Lung (tissue), 12 donors: Measurements from ENCODE around the gene KCNG1. TPM values are rescaled to one million over a fixed set of nuclear protein-coding genes. Genes with fewer than 3 reads are reported as not detected.

ENCODE experiments used
- ATAC-seq: fragments of 200-7000 bp; cut with Tn5 transposase; one replicate; pipeline ENCODE4 v1.9.1; 2020; ENCODE audit warnings: moderate number of reproducible peaks; ENCODE audit not compliant: insufficient read depth, low FRiP score
- DNase-seq, 3 donors: peaks; one replicate each; pipeline ENCODE4 v3.0.0-alpha.2; 2013 to 2017
- H3K27ac ChIP-seq, 2 donors: one replicate each; pipeline ENCODE4 v1.5.1; 2013; ENCODE audit warnings: mild to moderate bottlenecking in 2 of 2, moderate library complexity in 2 of 2, control low read depth in 1 of 2, inconsistent platforms in 1 of 2, low read depth in 1 of 2, low read length in 1 of 2
- H3K27me3 ChIP-seq, 3 donors: one replicate each; pipeline ENCODE4 v1.5.1; 2013; ENCODE audit warnings: low read length in 2 of 3; ENCODE audit not compliant: control insufficient read depth in 3 of 3, insufficient read depth in 3 of 3
- H3K36me3 ChIP-seq, 4 donors: one replicate each; pipeline ENCODE4 v1.5.1; 2013; ENCODE audit warnings: low read length in 4 of 4, mild to moderate bottlenecking in 1 of 4, moderate library complexity in 1 of 4; ENCODE audit not compliant: control insufficient read depth in 4 of 4, insufficient read depth in 4 of 4
- H3K4me1 ChIP-seq, 5 donors: one replicate each; pipeline ENCODE4 v1.5.1; 2013; ENCODE audit warnings: low read length in 5 of 5, mild to moderate bottlenecking in 2 of 5, moderate library complexity in 1 of 5; ENCODE audit not compliant: control insufficient read depth in 5 of 5, insufficient read depth in 5 of 5
- H3K4me3 ChIP-seq: one replicate; pipeline ENCODE4 v1.5.1; 2013; ENCODE audit warnings: mild to moderate bottlenecking, control low read depth, moderate library complexity
- H3K9ac ChIP-seq, 2 donors: one replicate each; pipeline ENCODE4 v1.5.1; 2013; ENCODE audit warnings: low read length in 2 of 2, control low read depth in 1 of 2; ENCODE audit not compliant: insufficient read depth in 1 of 2
- H3K9me3 ChIP-seq, 4 donors: one replicate each; pipeline ENCODE4 v1.5.1; 2013; ENCODE audit warnings: low read length in 3 of 4, mild to moderate bottlenecking in 1 of 4, moderate library complexity in 1 of 4; ENCODE audit not compliant: control insufficient read depth in 4 of 4, insufficient read depth in 3 of 4
- WGBS, 2 donors: extraction: QIAGEN DNeasy Blood & Tissue Kit; methylation state at CpG; one replicate each; pipeline ENCODE4 v1.1.7; 2013; 5-methylcytosine and 5-hydroxymethylcytosine counted together
- polyA plus RNA-seq, 2 donors: library from polyadenylated mRNA; stranded (reverse); fragments of 200-250 nt; gene quantifications; one replicate each; pipeline ENCODE4 v1.2.1, GENCODE V29; 2013
- total RNA-seq, 2 donors: library from RNA; depleted of rRNA in 1 of 2; stranded (reverse); fragments of >200 nt in 1 of 2; gene quantifications; one replicate each; pipeline ENCODE4 v1.2.1, GENCODE V29; 2014 to 2021
- TF ChIP-seq, protein P1 (sequence below): IDR thresholded peaks from 2 replicates; pipeline ENCODE4 v1.5.1; 2012; ENCODE audit warnings: mild to moderate bottlenecking; ENCODE audit errors: control extremely low read depth, extremely low read depth
- donor health status: control.
- donor health status: control.
- donor health status: Bipolar disorder and iron deficiency.
- donor health status: healthy.
- donor health status: DM: yes; HTN: yes; CAD: no.

Gene KCNG1
- total and polyA plus RNA-seq, 4 donors, result 0.14 to 0.58 (median 0.42) TPM

DNA sequence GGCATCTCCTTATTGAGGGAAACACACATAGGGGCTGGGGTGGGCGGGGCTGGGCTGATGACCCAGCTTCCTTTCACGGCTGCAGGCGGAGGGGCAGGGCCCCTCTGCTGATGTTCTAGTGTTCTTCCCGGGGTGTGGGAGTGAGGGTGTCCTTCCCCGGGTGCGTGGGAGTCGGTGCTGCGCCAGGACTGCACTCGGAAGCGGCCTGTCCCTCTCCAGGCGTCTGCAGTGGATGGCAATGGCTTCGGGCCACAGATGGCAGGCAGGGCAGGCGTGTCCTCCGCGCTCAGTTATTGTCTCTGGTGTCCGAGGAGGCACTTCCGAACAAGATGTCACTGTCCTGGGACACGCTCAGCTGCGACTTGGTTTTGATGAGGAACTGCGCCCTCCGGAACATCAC is 19.2 kb downstream of the KCNG1 start:
- no peak overlapping the region for H3K4me3 ChIP-seq
- no peaks in the 10 kb centered on the region for H3K4me1 ChIP-seq
- H3K9me3 ChIP-seq, result no peaks in the 10 kb centered on the region
- 84 to 85% methylated on average over 21 of the region's 21 CpGs for WGBS, 2 donors
- no peak for DNase-seq
- no peaks in the 10 kb centered on the region for H3K27me3 ChIP-seq
- TF ChIP-seq, protein P1, sequence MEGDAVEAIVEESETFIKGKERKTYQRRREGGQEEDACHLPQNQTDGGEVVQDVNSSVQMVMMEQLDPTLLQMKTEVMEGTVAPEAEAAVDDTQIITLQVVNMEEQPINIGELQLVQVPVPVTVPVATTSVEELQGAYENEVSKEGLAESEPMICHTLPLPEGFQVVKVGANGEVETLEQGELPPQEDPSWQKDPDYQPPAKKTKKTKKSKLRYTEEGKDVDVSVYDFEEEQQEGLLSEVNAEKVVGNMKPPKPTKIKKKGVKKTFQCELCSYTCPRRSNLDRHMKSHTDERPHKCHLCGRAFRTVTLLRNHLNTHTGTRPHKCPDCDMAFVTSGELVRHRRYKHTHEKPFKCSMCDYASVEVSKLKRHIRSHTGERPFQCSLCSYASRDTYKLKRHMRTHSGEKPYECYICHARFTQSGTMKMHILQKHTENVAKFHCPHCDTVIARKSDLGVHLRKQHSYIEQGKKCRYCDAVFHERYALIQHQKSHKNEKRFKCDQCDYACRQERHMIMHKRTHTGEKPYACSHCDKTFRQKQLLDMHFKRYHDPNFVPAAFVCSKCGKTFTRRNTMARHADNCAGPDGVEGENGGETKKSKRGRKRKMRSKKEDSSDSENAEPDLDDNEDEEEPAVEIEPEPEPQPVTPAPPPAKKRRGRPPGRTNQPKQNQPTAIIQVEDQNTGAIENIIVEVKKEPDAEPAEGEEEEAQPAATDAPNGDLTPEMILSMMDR, result no peak
- H3K9ac ChIP-seq, result no peak overlapping the region
- ATAC-seq, result no peak
- no peak overlapping the region for H3K27ac ChIP-seq
- H3K36me3 ChIP-seq, result no peaks in the 10 kb centered on the region

DNA sequence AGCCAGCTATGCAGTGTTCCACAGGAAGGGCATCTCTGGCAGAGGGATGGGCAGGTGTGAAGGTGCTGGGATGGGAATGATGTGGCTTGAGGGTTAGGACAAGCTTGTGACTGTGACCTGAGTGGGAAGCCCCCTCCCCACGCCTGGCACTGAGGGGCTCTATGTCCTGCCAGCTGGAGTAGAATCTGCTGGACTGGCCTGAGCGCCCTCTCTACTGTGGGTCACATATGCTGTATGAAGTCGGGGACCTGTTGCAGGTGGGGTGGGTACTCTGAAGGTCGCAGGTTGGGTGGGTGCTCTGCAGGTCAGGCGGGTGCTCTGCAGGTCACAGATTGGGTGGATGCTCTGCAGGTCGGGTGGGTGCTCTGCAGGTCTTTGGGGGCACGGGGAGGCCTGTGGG is 20.3 kb downstream of the KCNG1 start:
- H3K4me3 ChIP-seq, result no peak overlapping the region
- no peaks in the 10 kb centered on the region for H3K27me3 ChIP-seq
- no peak for ATAC-seq
- TF ChIP-seq, protein P1, result no peak
- WGBS, 2 donors, result 82 to 86% methylated on average over 7 of the region's 7 CpGs
- no peaks in the 10 kb centered on the region for H3K9me3 ChIP-seq
- no peak overlapping the region for H3K27ac ChIP-seq
- no peaks in the 10 kb centered on the region for H3K36me3 ChIP-seq
- no peak for DNase-seq
- no peaks in the 10 kb centered on the region for H3K4me1 ChIP-seq
- no peak overlapping the region for H3K9ac ChIP-seq

DNA sequence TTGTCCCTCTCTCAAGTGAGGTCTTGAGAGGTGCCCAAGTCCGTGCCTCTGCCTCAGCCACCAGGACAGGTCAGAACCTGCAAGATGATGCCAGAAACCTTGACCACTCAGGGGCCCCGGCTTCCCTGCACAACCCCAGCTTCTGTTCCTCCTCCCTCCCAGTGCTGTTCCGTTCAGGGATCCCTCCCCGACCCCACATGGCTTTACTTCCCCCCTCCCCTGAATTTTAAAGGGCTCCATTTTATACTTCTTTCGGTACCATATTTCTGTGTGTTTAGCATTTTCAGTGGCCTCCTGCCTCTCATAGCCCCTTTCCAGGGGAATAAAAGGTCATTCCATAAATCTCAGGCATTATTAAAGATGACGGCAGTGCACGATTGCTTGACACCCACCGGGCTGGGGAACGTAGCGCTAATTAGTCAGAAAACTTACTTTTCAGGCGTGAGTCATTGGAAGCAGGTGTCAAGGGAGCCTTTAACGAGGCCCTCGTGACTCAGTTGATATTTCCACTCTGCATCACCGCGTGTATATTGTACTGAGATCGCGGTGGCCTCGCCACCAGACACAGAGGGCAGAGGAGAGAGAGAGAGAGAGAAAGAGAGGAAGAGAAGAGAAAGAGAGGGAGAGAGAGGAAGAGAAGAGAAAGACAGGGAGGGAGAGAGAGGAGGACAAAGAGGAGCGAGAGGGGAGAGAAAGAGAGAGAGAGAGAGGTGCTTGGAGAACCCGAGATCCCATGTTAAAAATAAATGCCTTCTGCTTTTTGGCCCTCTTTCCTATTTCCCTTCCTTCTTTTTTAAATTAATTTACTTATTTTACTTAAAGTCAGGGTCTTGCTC is 21.3 kb downstream of the KCNG1 start:
- TF ChIP-seq, protein P1, result no peak
- H3K9ac ChIP-seq, result no peak overlapping the region
- H3K27ac ChIP-seq, result no peak overlapping the region
- ATAC-seq (no peak), DNase-seq (no peak)
- peaks cover 0 to 1% (median 0%) of the 10 kb centered on the region in 5 donors for H3K4me1 ChIP-seq
- H3K36me3 ChIP-seq, result no peaks in the 10 kb centered on the region
- no peak overlapping the region for H3K4me3 ChIP-seq
- H3K27me3 ChIP-seq, result peaks cover 0 to 7% (median 0%) of the 10 kb centered on the region in 3 donors
- no peaks in the 10 kb centered on the region for H3K9me3 ChIP-seq
- WGBS, 2 donors, result 80 to 83% methylated on average over 20 of the region's 20 CpGs
